HG03342 (cell line): ENCODE data around the gene MICAL1.

Experiments used
- ATAC-seq: cut with Tn5 transposase; IDR thresholded peaks from one replicate; pipeline ENCODE4 v1.9.1; 2021; ENCODE audit warnings: mild to moderate bottlenecking, moderate library complexity; ENCODE audit not compliant: unreplicated experiment

MICAL1 gene

DNA sequence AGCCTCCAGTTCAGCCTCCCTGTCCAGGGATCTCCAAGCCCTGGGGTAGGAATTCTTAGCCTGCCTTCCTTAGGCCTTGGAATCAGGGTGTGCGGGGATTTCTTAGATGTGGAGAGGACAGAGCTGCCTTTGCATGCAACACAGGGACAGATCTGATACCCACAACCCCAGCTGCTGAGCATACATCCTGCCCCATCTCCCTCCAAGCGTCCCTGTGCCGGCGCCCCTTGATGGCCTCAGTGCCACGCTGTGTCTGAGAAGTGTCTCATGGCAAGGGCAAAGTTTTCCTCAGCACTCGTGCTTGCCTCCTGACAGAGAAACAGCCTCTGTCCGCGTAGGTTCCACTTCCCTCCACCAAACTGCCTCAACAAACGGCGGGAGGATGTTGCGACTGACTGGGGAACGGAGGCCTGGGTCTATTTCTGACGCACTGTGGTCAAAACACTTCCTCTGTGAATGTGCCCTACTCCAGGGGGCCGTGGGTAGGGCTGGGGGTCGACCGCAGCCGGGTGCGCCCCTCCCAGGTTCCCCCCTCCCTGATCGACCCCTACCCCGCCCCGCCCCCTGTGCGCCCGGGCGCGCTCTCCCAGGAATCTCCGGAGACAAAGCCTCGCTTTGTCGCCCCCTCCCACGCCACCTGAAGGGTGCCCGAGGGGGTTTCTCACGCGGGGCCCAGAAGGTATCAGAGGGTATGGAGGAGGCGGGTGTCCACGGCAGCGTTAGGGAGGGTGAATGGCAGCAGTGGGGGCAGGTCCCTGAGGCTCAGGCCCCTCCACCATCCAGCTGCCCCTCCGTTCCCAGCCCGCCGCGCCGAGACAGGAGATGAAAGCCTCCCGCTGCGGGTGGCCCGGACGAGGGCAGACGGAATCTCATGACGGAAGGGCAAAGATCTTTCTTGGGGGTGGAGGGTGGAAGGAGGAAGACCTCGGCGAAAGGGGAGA is 806 bp downstream of the MICAL1 start:
- peak; percentile 32 for ATAC-seq

DNA sequence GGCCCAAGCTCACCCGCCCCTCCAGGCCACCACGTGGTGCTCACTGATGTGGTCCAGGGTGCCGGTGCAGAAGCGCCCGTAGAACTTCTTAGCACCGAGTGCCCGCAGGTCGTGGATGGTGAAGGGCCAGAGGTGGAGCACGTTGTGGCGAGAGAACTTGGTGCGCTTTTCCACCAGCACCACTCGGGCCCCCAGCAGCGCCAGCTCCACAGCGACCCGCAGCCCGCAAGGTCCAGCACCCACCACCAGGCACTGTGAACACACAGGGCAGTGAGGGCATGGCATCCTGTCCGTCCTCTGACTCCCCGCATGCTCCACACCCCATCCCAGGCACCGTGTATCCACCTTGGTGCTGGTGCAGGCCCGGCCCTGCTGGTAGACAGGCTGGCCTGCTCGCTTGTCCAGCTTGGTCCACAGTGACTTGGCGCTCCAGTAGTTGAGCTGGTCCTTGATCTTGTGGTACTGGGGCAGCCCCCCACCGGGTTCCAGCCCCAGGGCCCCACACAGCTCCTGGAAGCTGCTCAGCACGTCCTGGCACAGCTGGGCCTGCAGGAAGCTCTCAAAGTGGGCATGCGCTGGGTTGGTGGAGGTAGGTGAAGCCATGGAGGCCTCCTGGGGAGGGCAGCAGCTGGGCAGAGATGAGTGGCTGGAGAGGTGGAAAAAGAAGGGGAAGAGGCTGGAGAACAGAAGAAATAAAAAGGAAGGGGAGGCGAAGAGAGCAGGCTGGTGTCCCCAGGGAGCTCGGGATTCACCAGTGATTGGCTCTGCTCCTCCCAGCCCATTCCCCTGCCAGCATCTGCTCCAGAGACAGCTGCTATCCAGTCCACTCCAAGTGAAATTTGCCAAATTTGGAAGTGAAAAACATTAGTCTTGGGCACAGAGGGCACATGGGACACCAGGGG is 1.7 kb downstream of the MICAL1 start:
- ATAC-seq = no peak

DNA sequence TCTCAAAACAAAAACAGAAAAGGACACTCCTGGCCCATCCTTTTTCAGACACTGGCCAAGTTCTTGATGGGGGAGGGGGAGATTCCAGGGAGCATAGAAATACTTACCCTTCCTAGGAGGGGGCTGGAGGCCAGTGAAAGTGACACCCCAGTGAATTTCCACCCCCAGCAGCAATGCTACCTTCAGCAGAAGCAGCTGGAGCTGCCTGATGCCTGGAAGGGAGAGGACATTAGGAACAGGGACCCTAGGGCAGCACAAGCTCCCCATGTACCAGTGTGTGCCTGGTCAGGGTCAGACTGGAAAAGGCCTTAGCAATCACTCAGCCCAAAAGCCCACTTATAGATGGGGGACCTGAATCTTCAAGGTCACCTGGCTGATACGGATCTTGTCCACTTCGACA is 2.4 kb downstream of the MICAL1 start:
- ATAC-seq = no peak

DNA sequence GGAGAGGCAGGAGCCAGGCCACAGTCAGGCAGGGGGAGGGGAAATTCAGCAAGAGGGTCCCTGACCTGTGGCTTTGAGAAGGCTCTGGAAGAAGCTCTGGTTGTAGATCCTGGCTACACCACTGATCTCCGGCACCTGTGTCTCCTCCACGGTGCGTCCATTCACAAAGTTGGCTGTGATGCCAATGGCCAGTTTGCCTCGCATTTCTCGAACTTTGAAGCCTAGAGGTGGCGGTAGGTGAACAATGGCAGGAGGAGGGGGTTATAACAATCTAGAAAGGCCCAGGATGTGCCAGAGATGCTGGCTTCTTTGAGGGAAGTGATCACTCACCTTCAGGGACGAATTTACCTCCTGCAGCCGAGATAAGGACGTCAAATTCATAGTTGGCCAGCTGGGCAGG is 3.4 kb downstream of the MICAL1 start:
- no peak for ATAC-seq

DNA sequence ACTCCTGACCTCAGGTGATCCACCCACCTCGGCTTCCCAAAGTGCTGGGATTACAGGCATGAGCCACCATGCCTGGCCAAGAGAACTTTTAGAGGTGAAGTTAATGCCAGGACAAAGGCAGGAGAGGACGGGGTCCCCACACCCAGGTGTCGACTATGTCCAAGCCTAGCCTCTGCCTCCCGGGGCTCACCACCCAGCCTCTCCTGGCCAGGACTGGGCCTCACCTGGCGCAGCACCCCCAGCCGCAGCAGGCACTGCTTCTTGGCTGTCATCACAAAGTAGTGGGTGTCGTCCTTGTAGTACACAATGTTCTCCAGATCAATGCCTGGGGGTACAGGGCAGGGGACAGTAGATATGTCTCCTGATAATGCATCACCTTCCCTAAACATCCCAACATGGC is 4.2 kb downstream of the MICAL1 start:
- no peak for ATAC-seq

DNA sequence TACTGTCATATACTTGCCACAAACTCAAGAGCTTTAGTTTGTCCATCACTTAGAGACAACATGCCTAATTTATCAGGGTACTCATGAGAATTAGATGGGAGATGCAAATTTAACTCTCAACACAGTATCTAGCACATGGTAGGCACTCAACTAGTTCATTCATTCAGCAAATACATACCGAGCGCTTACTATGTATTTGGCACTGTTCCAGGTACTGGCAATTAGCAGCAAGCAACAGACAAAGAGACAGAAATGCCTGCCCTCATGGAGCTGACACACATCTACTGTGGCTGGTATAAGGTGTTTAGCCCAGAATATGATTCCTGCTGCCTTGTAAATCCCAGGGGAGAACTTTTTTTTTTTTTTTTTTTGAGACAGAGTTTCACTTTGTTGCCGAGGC is 4.8 kb downstream of the MICAL1 start:
- ATAC-seq = no peak

DNA sequence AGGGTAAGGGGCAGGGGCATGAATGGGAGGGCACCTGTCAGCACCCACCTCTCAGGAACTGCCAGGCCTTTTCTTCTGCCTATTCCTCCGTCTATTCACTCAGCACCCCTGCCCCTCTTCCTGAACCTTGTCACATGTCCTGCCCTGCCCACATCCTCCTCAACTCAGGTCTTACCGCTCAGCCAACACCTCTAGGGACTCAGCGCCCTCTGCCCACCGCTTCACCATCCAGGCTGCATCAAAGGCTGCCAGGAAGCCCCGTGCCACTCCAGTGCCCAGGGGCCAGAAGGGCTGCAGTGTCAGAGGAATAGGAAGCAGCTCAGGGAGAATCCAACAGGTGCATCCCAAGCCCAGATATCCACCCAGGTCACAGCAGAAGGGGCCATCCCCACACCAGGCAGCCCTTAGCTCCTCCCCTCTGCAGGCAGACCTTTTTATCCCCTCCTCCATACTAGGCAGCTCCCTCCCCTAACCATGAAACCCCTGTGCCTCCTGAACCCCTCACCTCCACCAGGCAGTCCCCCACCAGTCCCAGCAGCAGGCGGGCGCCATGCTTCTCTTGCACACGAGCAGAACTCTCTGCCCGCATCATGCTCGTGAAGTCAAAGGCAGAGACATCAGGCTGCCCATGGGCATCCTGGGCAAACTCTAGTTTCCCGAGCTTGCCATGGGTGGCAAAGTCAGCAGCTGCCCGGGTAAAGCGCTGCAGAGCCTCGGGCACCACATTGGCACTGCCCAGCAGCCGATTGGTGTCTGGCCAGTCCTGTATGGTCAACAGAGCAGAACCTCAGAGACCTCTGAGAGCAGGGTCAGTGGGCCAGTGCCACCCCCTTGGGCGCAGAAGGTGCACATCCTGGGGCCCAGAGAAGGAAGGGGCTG is 5.5 kb downstream of the MICAL1 start:
- no peak for ATAC-seq

DNA sequence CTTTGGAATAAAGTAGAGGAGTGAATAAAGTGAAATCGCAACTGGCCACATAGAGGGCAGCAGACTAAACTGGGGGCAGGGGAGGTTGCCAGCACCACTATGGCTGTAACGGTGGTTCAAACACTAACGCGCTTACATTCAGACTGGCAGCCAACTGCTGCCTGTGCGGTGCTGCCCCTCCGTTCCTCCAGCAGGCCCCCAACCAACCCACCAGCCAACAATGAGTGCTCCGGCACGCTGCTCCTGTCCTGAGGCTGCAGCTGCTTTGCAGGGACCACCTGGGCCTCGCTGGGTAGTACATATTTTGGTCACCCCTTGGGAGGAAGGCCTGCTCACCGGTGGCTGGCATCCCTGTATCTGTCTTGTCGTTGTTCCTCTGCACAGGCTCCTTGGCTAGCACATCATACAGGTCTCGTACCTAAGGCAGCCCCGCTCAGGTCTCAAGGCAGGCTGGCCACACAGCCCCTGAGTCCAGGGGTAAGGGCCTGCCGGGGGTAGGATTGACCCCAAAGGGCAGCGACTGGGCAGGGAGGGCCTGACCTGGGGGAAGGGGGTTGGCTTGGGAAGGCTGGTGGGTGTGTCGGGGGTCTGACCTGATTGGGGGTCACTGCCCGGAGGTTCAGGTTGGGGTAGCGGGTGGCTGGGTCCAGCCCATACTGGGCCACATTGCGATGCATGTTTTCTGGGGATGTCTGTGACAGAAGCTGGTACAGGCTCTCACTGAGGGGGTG is 6.3 kb downstream of the MICAL1 start:
- no peak for ATAC-seq

DNA sequence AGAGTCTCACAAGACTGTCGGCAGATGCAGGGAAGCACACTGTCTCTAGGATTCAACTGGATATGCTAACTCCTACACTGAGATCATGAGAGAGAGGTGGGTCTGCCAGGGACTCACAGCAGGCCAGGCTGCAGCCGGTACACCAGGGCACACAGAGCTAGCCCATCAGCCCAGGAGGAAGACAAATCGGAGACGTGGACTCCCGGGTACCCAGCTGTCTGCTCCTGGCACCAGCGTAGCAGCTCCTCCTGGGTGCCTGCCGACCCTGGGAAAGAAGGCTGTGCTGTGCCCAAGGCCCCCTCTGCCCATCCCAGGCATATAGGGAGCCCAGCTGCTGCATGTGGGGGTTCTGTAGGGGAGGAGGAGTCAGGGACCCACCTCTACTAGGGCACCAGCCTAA is 7.0 kb downstream of the MICAL1 start:
- no peak for ATAC-seq

DNA sequence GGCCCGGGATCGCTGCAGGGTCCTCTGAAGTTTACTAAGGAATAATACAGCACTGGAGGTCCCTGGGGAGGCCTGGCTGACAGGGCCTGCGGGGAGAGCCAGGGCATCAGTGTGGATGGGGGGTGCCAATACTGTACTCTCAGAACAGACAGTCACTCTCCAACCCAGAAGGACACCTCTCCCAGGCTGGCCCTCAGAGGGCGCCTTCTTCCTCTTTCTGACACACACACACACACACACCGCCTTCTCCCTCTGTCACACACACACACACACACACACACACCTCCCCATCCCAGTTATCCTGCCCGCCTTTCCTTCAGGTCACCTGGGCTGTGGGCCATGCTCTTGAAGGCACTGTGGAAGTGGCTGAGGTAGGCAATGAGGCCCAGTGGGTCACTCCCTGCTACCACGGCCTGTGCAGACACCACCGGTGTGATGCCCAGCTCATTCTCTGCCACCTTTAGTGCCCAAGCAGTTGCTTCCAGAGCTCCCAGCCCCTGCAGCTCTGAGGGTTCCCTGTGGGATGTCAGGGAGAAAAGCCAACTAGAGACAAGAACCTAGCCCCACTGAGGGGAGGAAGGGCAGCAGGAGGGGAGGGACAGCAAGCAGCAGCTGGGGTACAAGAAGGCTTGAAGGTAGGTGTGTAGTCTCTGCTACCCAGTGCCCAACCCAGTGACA is 7.6 kb downstream of the MICAL1 start:
- no peak for ATAC-seq

DNA sequence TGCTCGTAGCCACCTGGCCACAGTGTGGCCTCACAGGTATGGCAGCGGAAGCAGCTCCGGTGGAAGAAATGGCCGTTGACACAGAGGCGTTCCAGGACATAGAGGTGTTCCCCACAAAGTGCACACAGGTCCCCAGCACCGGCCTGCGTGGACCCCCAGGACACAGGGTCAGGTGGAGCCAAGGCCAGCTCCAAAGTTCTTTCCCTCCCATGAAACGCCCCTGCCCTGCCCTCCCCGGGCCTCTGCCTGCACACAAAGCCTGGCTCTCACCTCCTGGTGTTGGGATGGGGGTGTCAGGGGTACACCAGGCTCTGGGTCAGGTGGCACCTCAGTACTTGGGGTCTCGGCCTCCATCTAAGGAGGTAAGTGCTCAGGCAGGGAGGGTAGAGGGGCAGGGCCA is 8.5 kb downstream of the MICAL1 start:
- no peak for ATAC-seq

DNA sequence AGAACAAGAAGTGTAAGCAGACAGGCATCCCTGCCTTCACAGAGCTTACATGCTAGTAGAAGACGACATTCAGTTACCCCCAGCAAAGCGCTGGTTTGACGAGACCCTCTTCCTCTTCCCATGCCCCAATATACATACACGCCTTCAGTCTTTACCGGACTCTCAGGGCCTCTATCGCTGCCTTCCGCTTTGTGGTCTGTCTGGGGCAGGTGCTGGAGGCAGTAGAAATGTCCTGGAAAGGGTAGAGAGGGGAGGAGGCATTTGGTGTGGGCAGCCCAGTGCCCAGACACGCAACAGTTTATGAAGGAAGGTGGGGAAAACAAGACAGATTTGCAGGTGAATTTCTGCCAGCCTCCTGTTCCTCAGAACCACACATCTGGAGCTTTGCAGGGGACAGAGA is 9.0 kb downstream of the MICAL1 start:
- no peak for ATAC-seq

DNA sequence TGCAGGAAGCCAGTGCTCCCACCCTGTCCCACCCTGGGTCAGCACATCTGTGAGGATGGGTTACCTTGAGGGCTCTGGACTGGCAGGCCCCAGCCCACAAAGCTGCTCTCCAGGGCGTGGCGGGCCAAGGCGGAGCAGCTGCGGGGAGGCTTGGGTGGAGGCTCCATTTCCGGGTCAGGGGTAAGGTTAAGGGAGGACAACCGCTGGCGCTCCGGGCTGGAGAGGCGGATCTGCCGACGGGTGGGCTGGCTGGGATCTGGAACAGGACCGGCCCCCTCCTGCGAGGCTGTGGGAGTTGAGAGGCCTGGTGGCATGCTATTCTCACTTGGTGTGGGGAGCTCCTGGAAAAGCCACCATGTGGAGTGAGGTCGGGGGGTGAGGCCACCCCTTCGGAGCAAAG is 9.5 kb downstream of the MICAL1 start:
- ATAC-seq = no peak

DNA sequence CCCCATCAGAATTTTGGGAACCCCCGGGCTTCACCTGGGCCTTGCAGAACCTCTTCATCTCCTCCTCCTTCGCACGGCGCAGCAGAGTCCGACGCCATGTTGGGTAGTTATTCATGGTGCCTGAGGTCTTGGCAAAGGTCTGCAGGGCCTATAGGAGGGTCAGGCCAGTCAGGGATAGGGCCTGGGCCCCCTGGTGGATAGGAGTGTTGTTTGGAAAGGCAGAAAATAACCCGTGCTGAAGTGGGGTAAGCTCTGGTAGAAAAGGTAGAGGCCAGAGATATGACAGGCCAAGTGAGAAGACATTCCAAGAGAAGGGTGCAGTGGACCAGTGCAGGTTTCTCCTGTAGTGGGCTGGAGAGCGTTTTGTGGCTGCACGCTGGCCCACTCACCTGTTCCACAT is 10.2 kb downstream of the MICAL1 start:
- ATAC-seq = no peak

DNA sequence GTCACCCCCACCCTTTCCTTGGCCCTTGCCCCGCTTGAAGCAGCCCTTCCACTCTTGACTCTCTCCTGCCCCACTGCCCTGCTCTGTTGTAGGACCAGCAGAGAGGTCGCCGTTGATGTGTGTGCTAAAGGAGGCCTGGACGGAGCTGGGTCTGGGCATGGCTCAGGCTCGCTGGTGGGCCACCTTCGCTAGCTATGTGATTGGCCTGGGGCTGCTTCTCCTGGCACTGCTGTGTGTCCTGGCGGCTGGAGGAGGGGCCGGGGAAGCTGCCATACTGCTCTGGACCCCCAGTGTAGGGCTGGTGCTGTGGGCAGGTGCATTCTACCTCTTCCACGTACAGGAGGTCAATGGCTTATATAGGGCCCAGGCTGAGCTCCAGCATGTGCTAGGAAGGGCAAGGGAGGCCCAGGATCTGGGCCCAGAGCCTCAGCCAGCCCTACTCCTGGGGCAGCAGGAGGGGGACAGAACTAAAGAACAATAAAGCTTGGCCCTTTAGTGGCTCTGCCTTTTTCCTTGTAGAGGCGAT is 12.1 kb downstream of the MICAL1 start:
- ATAC-seq = no peak

DNA sequence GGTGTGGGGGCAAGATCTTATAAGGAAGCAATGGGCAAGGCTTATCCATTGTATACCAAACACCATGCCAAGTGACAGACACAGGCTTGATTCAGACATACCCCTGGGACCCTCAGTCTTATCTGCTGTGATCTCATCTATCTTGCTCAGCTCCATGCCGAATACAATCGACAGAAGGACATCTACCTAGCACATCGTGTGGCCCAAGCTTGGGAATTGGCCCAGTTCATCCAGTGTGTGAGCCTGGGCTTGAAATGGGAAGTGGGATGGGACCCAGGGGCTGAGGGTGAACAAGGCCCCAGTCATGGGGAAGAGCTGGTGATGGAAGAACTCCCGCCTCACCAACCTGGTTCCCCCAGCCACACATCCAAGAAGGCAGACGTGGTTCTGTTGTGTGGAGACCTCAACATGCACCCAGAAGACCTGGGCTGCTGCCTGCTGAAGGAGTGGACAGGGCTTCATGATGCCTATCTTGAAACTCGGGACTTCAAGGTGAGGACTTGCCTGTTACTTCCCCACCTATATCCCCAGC is 13.1 kb downstream of the MICAL1 start:
- ATAC-seq = no peak

DNA sequence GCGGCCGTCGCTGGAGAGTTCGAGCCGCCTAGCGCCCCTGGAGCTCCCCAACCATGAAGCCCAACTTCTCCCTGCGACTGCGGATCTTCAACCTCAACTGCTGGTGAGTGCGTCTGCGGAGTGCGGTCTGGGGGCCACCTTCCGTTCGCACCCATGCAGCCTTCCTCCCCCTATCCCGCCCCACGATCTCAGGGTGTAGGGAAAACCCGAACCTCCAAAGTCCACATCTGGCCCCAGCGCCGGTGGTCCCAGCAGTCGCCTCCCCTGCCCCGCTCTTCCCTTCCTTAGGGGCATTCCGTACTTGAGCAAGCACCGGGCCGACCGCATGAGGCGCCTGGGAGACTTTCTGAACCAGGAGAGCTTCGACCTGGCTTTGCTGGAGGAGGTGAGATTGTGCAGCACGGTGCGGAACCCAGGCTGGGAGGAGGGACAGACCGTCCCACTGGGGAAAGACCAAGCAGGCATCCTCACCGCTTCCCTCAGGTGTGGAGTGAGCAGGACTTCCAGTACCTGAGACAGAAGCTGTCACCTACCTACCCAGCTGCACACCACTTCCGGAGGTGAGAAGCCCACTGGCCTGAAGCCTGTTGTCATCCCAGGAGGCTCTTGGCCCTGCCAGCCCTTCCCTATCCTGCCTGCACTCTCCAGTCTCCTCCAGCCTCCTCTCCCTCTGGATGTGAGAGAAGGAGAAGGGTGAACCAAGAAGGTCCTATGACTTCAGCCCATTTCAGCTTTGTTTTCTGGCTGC is 14.3 kb downstream of the MICAL1 start:
- ATAC-seq = peak; percentile 15

DNA sequence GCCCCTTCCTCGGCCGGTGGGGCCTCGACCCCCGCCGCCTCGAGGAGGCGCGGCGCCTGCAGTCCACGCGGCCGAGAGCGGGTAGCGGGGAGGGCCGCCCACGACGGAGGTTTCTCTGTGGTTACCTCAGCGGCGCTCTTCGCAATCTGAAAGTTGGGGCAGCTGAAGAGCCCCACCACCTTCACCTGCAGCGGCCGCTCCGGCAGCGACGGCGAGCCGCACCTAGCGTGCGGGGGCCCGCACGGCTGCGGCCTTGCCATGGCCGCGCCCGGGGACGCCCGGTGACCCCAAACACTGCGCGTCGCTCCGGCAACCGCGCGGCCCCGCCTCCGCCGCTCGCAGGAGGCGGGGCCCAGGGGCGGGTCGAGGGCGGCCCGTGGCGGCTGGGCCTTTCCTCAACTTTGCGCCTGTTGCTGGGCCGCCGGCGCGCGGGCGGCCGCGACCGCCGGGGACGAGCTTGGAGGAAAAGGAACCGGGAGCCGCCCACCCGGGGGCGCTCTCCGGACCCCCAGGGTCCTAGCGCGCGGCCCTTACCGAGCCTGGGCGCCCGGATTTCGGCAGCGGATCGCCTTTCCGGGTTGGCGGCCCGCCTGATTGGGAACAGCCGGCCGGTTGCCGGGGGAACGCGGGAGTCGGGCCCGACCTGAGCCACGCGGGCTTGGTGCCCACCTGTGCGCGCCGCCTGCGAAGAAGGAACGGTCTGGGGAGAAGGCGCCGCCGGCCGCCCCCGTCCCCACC is 15.1 kb downstream of the MICAL1 start, which contains the start of the genes PPIL6 and SMPD2:
TSS of gene PPIL6 (minus strand) at position 298 of the 738 bp plus-strand sequence. CDS start at position 260, 38 bp downstream.
TSS of gene SMPD2 (plus strand) at position 394 of the 738 bp plus-strand sequence. CDS start 398 bp downstream, outside the sequence.
- ATAC-seq = peak; percentile 88
